Type B pancreatic cell (in vitro differentiated cells): ENCODE measurements around the gene C17orf113. TPM values are rescaled to one million over a fixed set of nuclear protein-coding genes. Genes with fewer than 3 reads are reported as not detected.
A peak's percentile ranks its signal among the peaks of the same experiment; 100 is the strongest.

ENCODE experiments used
- DNase-seq: peaks from one replicate; pipeline ENCODE4 v3.0.0; 2021; ENCODE audit warnings: mixed read lengths; ENCODE audit not compliant: unreplicated experiment; ENCODE audit errors: extremely low spot score
- H3K27ac Mint-ChIP-seq: 2 replicates; pipeline ENCODE4 v1.8.0; 2021; ENCODE audit warnings: mild to moderate bottlenecking, mixed read lengths
- H3K27me3 Mint-ChIP-seq: 2 replicates; pipeline ENCODE4 v1.8.0; 2021; ENCODE audit warnings: mixed read lengths
- H3K36me3 Mint-ChIP-seq: 2 replicates; pipeline ENCODE4 v1.8.0; 2021; ENCODE audit warnings: mixed read lengths
- H3K4me1 Mint-ChIP-seq: one replicate; pipeline ENCODE4 v1.8.0; 2021; ENCODE audit warnings: mixed read lengths; ENCODE audit not compliant: unreplicated experiment
- H3K4me3 Mint-ChIP-seq: 2 replicates; pipeline ENCODE4 v1.8.0; 2021; ENCODE audit warnings: mild to moderate bottlenecking, mixed read lengths
- H3K9me3 Mint-ChIP-seq: 2 replicates; pipeline ENCODE4 v1.8.0; 2021; ENCODE audit warnings: mixed read lengths
- CTCF ChIP-seq: fragments of 200-600 bp; sonication (generic); conservative IDR thresholded peaks from 2 replicates; pipeline ENCODE4 v1.5.0; 2021; ENCODE audit warnings: antibody characterized with exemption, mild to moderate bottlenecking
- total RNA-seq: library from RNA; stranded (reverse); gene quantifications from 2 replicates; pipeline ENCODE4 v1.2.1, GENCODE V29; 2021; ENCODE audit warnings: low replicate concordance

C17orf113 gene
- total RNA-seq, 1 donor from 2014 or later = 3.0 TPM

GRCh38 chr17:42076797-42077559 lies 26.6 kb upstream of the C17orf113 start:
- Mint-ChIP-seq H3K4me1 (no peaks in the 10 kb centered on the region), H3K27me3 (peaks cover 39% of the 10 kb centered on the region), H3K9me3 (no peaks in the 10 kb centered on the region), H3K27ac (no peak overlapping the region), H3K36me3 (no peaks in the 10 kb centered on the region), H3K4me3 (no peak overlapping the region)
- no peak for DNase-seq
- no peak for TF ChIP-seq CTCF

- H3K36me3 Mint-ChIP-seq = no peaks in the 10 kb centered on the region
- H3K27me3 Mint-ChIP-seq = peaks cover 50% of the 10 kb centered on the region
- H3K4me1 Mint-ChIP-seq = no peaks in the 10 kb centered on the region
- no peak for TF ChIP-seq CTCF
- no peaks in the 10 kb centered on the region for H3K9me3 Mint-ChIP-seq
- H3K4me3 Mint-ChIP-seq = no peak overlapping the region
- DNase-seq = no peak
- H3K27ac Mint-ChIP-seq = no peak overlapping the region
Observed at GRCh38 chr17:42075789-42076188, 25.4 kb upstream of the C17orf113 start.

GRCh38 chr17:42072323-42073187 lies 22.2 kb upstream of the C17orf113 start:
- H3K9me3 Mint-ChIP-seq = no peaks in the 10 kb centered on the region
- peak overlapping the region; percentile 36 for H3K4me3 Mint-ChIP-seq
- DNase-seq = no peak
- peaks cover 52% of the 10 kb centered on the region for H3K27me3 Mint-ChIP-seq
- peak; percentile 44 for TF ChIP-seq CTCF
- H3K36me3 Mint-ChIP-seq = no peaks in the 10 kb centered on the region
- H3K4me1 Mint-ChIP-seq = peaks cover 5% of the 10 kb centered on the region
- no peak overlapping the region for H3K27ac Mint-ChIP-seq

GRCh38 chr17:42071810-42072209 lies 21.4 kb upstream of the C17orf113 start:
- Mint-ChIP-seq H3K4me1 (peaks cover 6% of the 10 kb centered on the region), H3K27ac (no peak overlapping the region), H3K36me3 (no peaks in the 10 kb centered on the region), H3K9me3 (no peaks in the 10 kb centered on the region), H3K27me3 (peaks cover 50% of the 10 kb centered on the region), H3K4me3 (no peak overlapping the region)
- no peak for DNase-seq
- TF ChIP-seq CTCF = no peak

- H3K4me1 Mint-ChIP-seq = peaks cover 6% of the 10 kb centered on the region
- TF ChIP-seq CTCF = no peak
- H3K4me3 Mint-ChIP-seq = no peak overlapping the region
- DNase-seq = no peak
- no peak overlapping the region for H3K27ac Mint-ChIP-seq
- H3K36me3 Mint-ChIP-seq = no peaks in the 10 kb centered on the region
- H3K9me3 Mint-ChIP-seq = no peaks in the 10 kb centered on the region
- peaks cover 35% of the 10 kb centered on the region for H3K27me3 Mint-ChIP-seq
Observed at GRCh38 chr17:42068979-42069378, 18.6 kb upstream of the C17orf113 start.
